GOT3 (cell line): ENCODE measurements around the gene STAB2.
"Not testable (repeated sequence)": the region's sequence is repeated elsewhere in the genome, so short reads cannot be mapped to it uniquely, and the experiment has no call there.

ENCODE experiments used
- DNase-seq: peaks from one replicate; lab custom pipeline; 2025; ENCODE audit warnings: mixed read lengths; lab: John Stamatoyannopoulos, UW

STAB2 gene

GRCh38 chr12:103809154-103809553 lies 222.1 kb downstream of the STAB2 start:
- DNase-seq = no peak

GRCh38 chr12:103809639-103810038 lies 222.6 kb downstream of the STAB2 start:
- DNase-seq = not testable (repeated sequence)

GRCh38 chr12:103810111-103810510 lies 223.0 kb downstream of the STAB2 start:
- no peak for DNase-seq

- no peak for DNase-seq
Measured at GRCh38 chr12:103811791-103812190, 224.7 kb downstream of the STAB2 start.

- no peak for DNase-seq
Measured at GRCh38 chr12:103812789-103813188, 225.7 kb downstream of the STAB2 start.

GRCh38 chr12:103813426-103813825 lies 226.4 kb downstream of the STAB2 start:
- DNase-seq = no peak

GRCh38 chr12:103813949-103814348 lies 226.9 kb downstream of the STAB2 start:
- DNase-seq = no peak

- no peak for DNase-seq
Measured at GRCh38 chr12:103814436-103814835, 227.4 kb downstream of the STAB2 start.
